HTR-8/SVneo (cell line): ENCODE measurements around the gene EEPD1.
A peak's percentile ranks its signal among the peaks of the same experiment; 100 is the strongest.

ENCODE experiments used
- DNase-seq: peaks from one replicate; pipeline ENCODE4 v3.0.0; 2011; ENCODE audit warnings: low spot score, mixed read lengths; ENCODE audit not compliant: insufficient read length
- FAIRE-seq: peaks from 2 replicates; lab custom pipeline; 2011; peaks lifted over from hg19 to GRCh38; lab: Jason Lieb, UNC

The EEPD1 gene

GRCh38 chr7:36185756-36186155 lies 32.7 kb downstream of the EEPD1 start:
- FAIRE-seq (no peak), DNase-seq (no peak)

- no peak for FAIRE-seq
- DNase-seq, result no peak
Observed at GRCh38 chr7:36186359-36187121, 33.5 kb downstream of the EEPD1 start.

- FAIRE-seq (no peak), DNase-seq (no peak)
Observed at GRCh38 chr7:36188266-36188665, 35.2 kb downstream of the EEPD1 start.

- no peak for FAIRE-seq
- no peak for DNase-seq
Observed at GRCh38 chr7:36188906-36189305, 35.9 kb downstream of the EEPD1 start.

- no peak for FAIRE-seq
- DNase-seq, result no peak
Observed at GRCh38 chr7:36190447-36191291, 37.6 kb downstream of the EEPD1 start.

- FAIRE-seq (no peak), DNase-seq (no peak)
Observed at GRCh38 chr7:36191292-36191920, 38.4 kb downstream of the EEPD1 start.

GRCh38 chr7:36192053-36192824 lies 39.2 kb downstream of the EEPD1 start:
- FAIRE-seq (no peak), DNase-seq (no peak)

- DNase-seq, result no peak
- FAIRE-seq, result no peak
Observed at GRCh38 chr7:36192877-36193276, 39.8 kb downstream of the EEPD1 start.

- FAIRE-seq, result no peak
- DNase-seq, result no peak
Observed at GRCh38 chr7:36198854-36199266, 45.8 kb downstream of the EEPD1 start.

GRCh38 chr7:36199329-36199728 lies 46.3 kb downstream of the EEPD1 start:
- no peak for DNase-seq
- no peak for FAIRE-seq

- DNase-seq, result no peak
- no peak for FAIRE-seq
Observed at GRCh38 chr7:36201122-36201723, 48.2 kb downstream of the EEPD1 start.

GRCh38 chr7:36202398-36202797 lies 49.3 kb downstream of the EEPD1 start:
- DNase-seq, result no peak
- FAIRE-seq, result no peak

GRCh38 chr7:36203071-36203790 lies 50.2 kb downstream of the EEPD1 start:
- FAIRE-seq (no peak), DNase-seq (no peak)

- no peak for DNase-seq
- no peak for FAIRE-seq
Observed at GRCh38 chr7:36204044-36204663, 51.1 kb downstream of the EEPD1 start.

- FAIRE-seq, result no peak
- no peak for DNase-seq
Observed at GRCh38 chr7:36204929-36205635, 52.0 kb downstream of the EEPD1 start.

GRCh38 chr7:36205803-36206202 lies 52.7 kb downstream of the EEPD1 start:
- DNase-seq (no peak), FAIRE-seq (no peak)

GRCh38 chr7:36207451-36208291 lies 54.6 kb downstream of the EEPD1 start:
- no peak for FAIRE-seq

More at GRCh38 chr7:36207451-36208291, 54.6 kb downstream of the EEPD1 start:
- DNase-seq, result peak; percentile 57
